Measurements from ENCODE around the gene TFDP1.

GRCh38 chr13:113544071-113544891 is 40.3 kb upstream of the TFDP1 start:
- no peak for TF ChIP-seq CTCF (IDR thresholded peaks at IDR 0.05)
- no peak for TF ChIP-seq POLR2A (IDR thresholded peaks at IDR 0.05)

Measured in sigmoid colon (tissue), 3 donors.